ENCODE results near the gene CDC34. TPM values are rescaled to one million over a fixed set of nuclear protein-coding genes. Genes with fewer than 3 reads are reported as not detected.
A peak's percentile ranks its signal among the peaks of the same experiment; 100 is the strongest.

The CDC34 gene
- total RNA-seq, 1 experiment from 2014 or later: 113 TPM

GRCh38 chr19:511101-511851 lies 20.3 kb upstream of the CDC34 start:
- no TSS peak for BruUV-seq (replicated peaks)
- intact Hi-C loops (cut with micrococcal nuclease; ENCODE audit: unreplicated experiment): no loop called here
- Histone ChIP-seq H3K4me3 (ENCODE audit: low read depth, low read length, poor library complexity, severe bottlenecking) (peak overlapping the region; percentile 29), H3K27me3 (replicated peaks; ENCODE audit: insufficient read depth, low read depth, low read length, poor library complexity) (no peaks in the 10 kb centered on the region), H3K27ac (ENCODE audit: low read depth, low read length, poor library complexity, severe bottlenecking) (peak overlapping the region; percentile 85), H3K9me3 (ENCODE audit: low read depth, low read length, poor library complexity, severe bottlenecking) (no peaks in the 10 kb centered on the region), H3K4me1 (ENCODE audit: insufficient read depth, low read length, poor library complexity, severe bottlenecking) (peaks cover 24% of the 10 kb centered on the region), H3K36me3 (ENCODE audit: insufficient read depth, low read length, poor library complexity, severe bottlenecking) (peaks cover 7% of the 10 kb centered on the region)
- TF ChIP-seq EZH2 (IDR thresholded peaks at IDR 0.05; ENCODE audit: borderline replicate concordance, low read depth, low read length, poor library complexity, severe bottlenecking) (no peak), CTCF (conservative IDR thresholded peaks at IDR 0.05; ENCODE audit: low read depth, low read length) (no peak)
- DNase-seq (ENCODE audit: low spot score): peak; percentile 84
- POLR2A ChIA-PET (ENCODE audit: low non-redundant PET): interaction anchor here (1.2 kb wide), 1 partner anchor 20 kb away, joined by 3 read pairs; the partner anchor contains the start of gene CDC34
- CTCF ChIA-PET: interaction anchor here (0.7 to 2.3 kb wide), 9 partner anchors 11 to 243 kb away, joined by 3 to 16 read pairs (median 5); partner anchors contain the start of gene CDC34

GRCh38 chr19:512547-513365 lies 18.8 kb upstream of the CDC34 start:
- Histone ChIP-seq H3K9me3 (ENCODE audit: low read depth, low read length, poor library complexity, severe bottlenecking) (no peaks in the 10 kb centered on the region), H3K4me1 (ENCODE audit: insufficient read depth, low read length, poor library complexity, severe bottlenecking) (peaks cover 25% of the 10 kb centered on the region), H3K27me3 (replicated peaks; ENCODE audit: insufficient read depth, low read depth, low read length, poor library complexity) (no peaks in the 10 kb centered on the region), H3K36me3 (ENCODE audit: insufficient read depth, low read length, poor library complexity, severe bottlenecking) (peaks cover 7% of the 10 kb centered on the region), H3K4me3 (ENCODE audit: low read depth, low read length, poor library complexity, severe bottlenecking) (no peak overlapping the region), H3K27ac (ENCODE audit: low read depth, low read length, poor library complexity, severe bottlenecking) (no peak overlapping the region)
- DNase-seq (ENCODE audit: low spot score): no peak
- no peak for TF ChIP-seq CTCF (conservative IDR thresholded peaks at IDR 0.05; ENCODE audit: low read depth, low read length)
- TF ChIP-seq EZH2 (IDR thresholded peaks at IDR 0.05; ENCODE audit: borderline replicate concordance, low read depth, low read length, poor library complexity, severe bottlenecking): no peak
- CTCF ChIA-PET: no interaction called here
- intact Hi-C loops (cut with micrococcal nuclease; ENCODE audit: unreplicated experiment): no loop called here
- POLR2A ChIA-PET (ENCODE audit: low non-redundant PET): no interaction called here
- BruUV-seq (replicated peaks): no TSS peak

- intact Hi-C loops (cut with micrococcal nuclease; ENCODE audit: unreplicated experiment): no loop called here
- H3K27me3 ChIP-seq (replicated peaks; ENCODE audit: insufficient read depth, low read depth, low read length, poor library complexity): no peaks in the 10 kb centered on the region
- H3K4me1 ChIP-seq (ENCODE audit: insufficient read depth, low read length, poor library complexity, severe bottlenecking): peaks cover 18% of the 10 kb centered on the region
- no peak overlapping the region for H3K27ac ChIP-seq (ENCODE audit: low read depth, low read length, poor library complexity, severe bottlenecking)
- POLR2A ChIA-PET (ENCODE audit: low non-redundant PET): no interaction called here
- CTCF ChIA-PET: no interaction called here
- H3K36me3 ChIP-seq (ENCODE audit: insufficient read depth, low read length, poor library complexity, severe bottlenecking): peaks cover 7% of the 10 kb centered on the region
- no TSS peak for BruUV-seq (replicated peaks)
- DNase-seq (ENCODE audit: low spot score): no peak
- TF ChIP-seq CTCF (conservative IDR thresholded peaks at IDR 0.05; ENCODE audit: low read depth, low read length) (no peak), EZH2 (IDR thresholded peaks at IDR 0.05; ENCODE audit: borderline replicate concordance, low read depth, low read length, poor library complexity, severe bottlenecking) (no peak)
- H3K4me3 ChIP-seq (ENCODE audit: low read depth, low read length, poor library complexity, severe bottlenecking): no peak overlapping the region
- no peaks in the 10 kb centered on the region for H3K9me3 ChIP-seq (ENCODE audit: low read depth, low read length, poor library complexity, severe bottlenecking)
Measured at GRCh38 chr19:513368-514165, 18.0 kb upstream of the CDC34 start.

Measured in A673 (cell line).